HEK293 (cell line): Measurements from ENCODE around the gene AATK.

Source experiments
- GLI4 ChIP-seq: fragments of 450-650 bp; formaldehyde crosslinking; IDR thresholded peaks from 2 replicates; pipeline ENCODE4 v1.5.1; 2016; ENCODE audit warnings: missing biosample characterization, missing genetic modification characterization
- KLF9 ChIP-seq: fragments of 450-650 bp; formaldehyde crosslinking; IDR thresholded peaks from 2 replicates; pipeline ENCODE4 v1.5.1; 2016; ENCODE audit warnings: missing biosample characterization, missing genetic modification characterization, low read depth
- TCF7L2 ChIP-seq: IDR thresholded peaks from 2 replicates; pipeline ENCODE4 v1.6.1; 2011; ENCODE audit warnings: low read depth, mild to moderate bottlenecking, inconsistent platforms, low read length, moderate library complexity, borderline replicate concordance
- ZBTB11 ChIP-seq: fragments of 450-650 bp; formaldehyde crosslinking; conservative IDR thresholded peaks from 2 replicates; pipeline ENCODE4 v1.5.1; 2016; ENCODE audit warnings: low read depth, missing biosample characterization, missing genetic modification characterization
- ZBTB48 ChIP-seq: fragments of 450-650 bp; formaldehyde crosslinking; IDR thresholded peaks from 2 replicates; pipeline ENCODE4 v1.5.1; 2016; ENCODE audit warnings: missing biosample characterization, missing genetic modification characterization
- ZBTB6 ChIP-seq: fragments of 450-650 bp; formaldehyde crosslinking; IDR thresholded peaks from 2 replicates; pipeline ENCODE4 v1.5.1; 2017; ENCODE audit warnings: missing biosample characterization, missing genetic modification characterization
- ZFHX2 ChIP-seq: fragments of 450-650 bp; formaldehyde crosslinking; conservative IDR thresholded peaks from 2 replicates; pipeline ENCODE4 v1.5.1; 2016; ENCODE audit warnings: missing biosample characterization, missing genetic modification characterization
- ZFP3 ChIP-seq: fragments of 450-650 bp; formaldehyde crosslinking; IDR thresholded peaks from 2 replicates; pipeline ENCODE4 v1.5.1; 2016; ENCODE audit warnings: low read depth, missing biosample characterization, missing genetic modification characterization
- ZNF157 ChIP-seq: fragments of 450-650 bp; formaldehyde crosslinking; IDR thresholded peaks from 2 replicates; pipeline ENCODE4 v1.5.1; 2016; ENCODE audit warnings: missing biosample characterization, missing genetic modification characterization
- ZNF24 ChIP-seq: fragments of 450-650 bp; formaldehyde crosslinking; IDR thresholded peaks from 2 replicates; pipeline ENCODE4 v1.5.1; 2016; ENCODE audit warnings: missing biosample characterization, missing genetic modification characterization
- ZNF274 ChIP-seq, 2 experiments: fragments of 200-500 bp in 1 of 2; fragments of 450-650 bp in 1 of 2; sonication (Bioruptor generic) in 1 of 2; formaldehyde crosslinking in 1 of 2; IDR thresholded peaks; 2 replicates each; pipeline versions ENCODE4 v1.5.1 to v1.6.1; 2014 to 2016; ENCODE audit warnings: borderline replicate concordance in 1 of 2, inconsistent platforms in 1 of 2, low read length in 1 of 2, missing biosample characterization in 1 of 2, missing genetic modification characterization in 1 of 2
- ZNF501 ChIP-seq: fragments of 450-650 bp; formaldehyde crosslinking; IDR thresholded peaks from 2 replicates; pipeline ENCODE4 v1.5.1; 2016; ENCODE audit warnings: missing biosample characterization, missing genetic modification characterization
- ZNF510 ChIP-seq: fragments of 450-650 bp; formaldehyde crosslinking; IDR thresholded peaks from 2 replicates; pipeline ENCODE4 v1.5.1; 2018; ENCODE audit warnings: mild to moderate bottlenecking, missing genetic modification characterization, missing biosample characterization; ENCODE audit not compliant: insufficient replicate concordance
- ZNF514 ChIP-seq: fragments of 450-650 bp; formaldehyde crosslinking; IDR thresholded peaks from 2 replicates; pipeline ENCODE4 v1.5.1; 2016; ENCODE audit warnings: missing biosample characterization, missing genetic modification characterization
- ZNF529 ChIP-seq: fragments of 450-650 bp; formaldehyde crosslinking; IDR thresholded peaks from 2 replicates; pipeline ENCODE4 v1.5.1; 2017; ENCODE audit warnings: missing genetic modification characterization, missing biosample characterization; ENCODE audit not compliant: insufficient replicate concordance
- ZNF629 ChIP-seq: fragments of 450-650 bp; formaldehyde crosslinking; IDR thresholded peaks from 2 replicates; pipeline ENCODE4 v1.5.1; 2017; ENCODE audit warnings: missing biosample characterization, missing genetic modification characterization
- ZNF76 ChIP-seq: fragments of 450-650 bp; formaldehyde crosslinking; IDR thresholded peaks from 2 replicates; pipeline ENCODE4; 2016; ENCODE audit warnings: low read depth, missing biosample characterization, missing genetic modification characterization, borderline replicate concordance
- ZNF843 ChIP-seq: fragments of 450-650 bp; formaldehyde crosslinking; IDR thresholded peaks from 2 replicates; pipeline ENCODE4 v1.5.1; 2016; ENCODE audit warnings: missing biosample characterization, missing genetic modification characterization
- ZXDB ChIP-seq: fragments of 450-650 bp; formaldehyde crosslinking; IDR thresholded peaks from 2 replicates; pipeline ENCODE4 v1.5.1; 2016; ENCODE audit warnings: missing biosample characterization, missing genetic modification characterization
- TF ChIP-seq, protein P1 (sequence below): fragments of 450-650 bp; formaldehyde crosslinking; IDR thresholded peaks from 2 replicates; pipeline ENCODE4 v1.5.1; 2016; ENCODE audit warnings: missing biosample characterization, missing genetic modification characterization
- TF ChIP-seq, protein P2 (sequence below): sonication (generic); formaldehyde crosslinking; IDR thresholded peaks from 2 replicates; pipeline ENCODE4 v1.8.1; 2022; ENCODE audit warnings: mild to moderate bottlenecking, moderate library complexity, missing genetic modification reagents
- TF ChIP-seq, protein P3 (sequence below): fragments of 450-650 bp; formaldehyde crosslinking; IDR thresholded peaks from 2 replicates; pipeline ENCODE4 v1.5.1; 2016; ENCODE audit warnings: missing biosample characterization, missing genetic modification characterization
- TF ChIP-seq, protein P4 (sequence below): fragments of 450-650 bp; formaldehyde crosslinking; IDR thresholded peaks from 2 replicates; pipeline ENCODE4 v1.5.1; 2016; ENCODE audit warnings: missing biosample characterization, missing genetic modification characterization
- TF ChIP-seq, protein P5 (sequence below): fragments of 450-650 bp; formaldehyde crosslinking; IDR thresholded peaks from 2 replicates; pipeline ENCODE4 v1.5.1; 2016; ENCODE audit warnings: missing biosample characterization, missing genetic modification characterization

Gene AATK

DNA sequence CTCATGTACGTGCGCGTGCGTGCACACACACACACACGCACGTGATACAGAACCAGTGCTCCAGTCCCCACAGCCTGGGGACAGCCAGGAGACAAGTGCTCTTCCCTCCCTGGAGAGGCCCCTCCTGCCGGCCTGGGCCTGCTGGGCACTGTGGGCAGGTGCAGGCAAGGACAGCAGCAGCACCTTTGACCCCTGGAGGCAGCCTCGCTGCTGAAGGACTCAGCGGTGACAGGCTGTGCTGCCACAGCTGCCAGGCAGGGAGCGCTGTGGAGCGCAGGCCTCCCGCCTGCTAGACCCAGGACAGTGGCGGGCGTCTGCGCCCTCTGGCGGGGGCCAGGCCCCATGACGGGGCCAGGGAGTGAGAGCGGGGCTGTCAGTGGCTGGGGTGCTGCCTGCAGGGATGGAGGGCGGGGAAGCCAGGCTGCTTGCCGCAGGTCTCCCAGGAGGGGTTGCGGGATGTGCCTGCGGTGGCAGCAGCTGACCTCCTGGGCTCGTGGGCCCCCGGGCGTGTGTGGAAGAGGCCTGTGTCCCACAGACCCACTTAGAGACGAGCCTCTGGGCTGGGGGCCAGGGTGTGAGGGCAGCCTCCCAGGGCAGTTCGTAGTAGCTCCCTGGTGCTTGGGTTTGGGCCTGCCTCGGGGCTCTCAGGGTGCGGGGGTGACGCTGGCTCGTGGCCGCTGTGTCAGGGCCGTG lies 64.3 kb downstream of the AATK start (continued):
- TF ChIP-seq ZNF274 (IDR thresholded peaks at IDR 0.05; ENCODE audit: low read length) (no peak), ZNF274 (tag by site-specific recombination; IDR thresholded peaks at IDR 0.05; ENCODE audit: borderline replicate concordance) (no peak), ZBTB48 (peak; percentile 26; the same call in 1 of the 2 replicates), GLI4 (tag by site-specific recombination) (no peak), ZXDB (no peak), ZBTB11 (tag by site-specific recombination) (no peak), ZFHX2 (tag by site-specific recombination) (0 out of 2 replicates have a peak, but pooled peaks have one; percentile 23), ZNF629 (peak; percentile 18; the same call in 1 of the 2 replicates), ZFP3 (tag by site-specific recombination) (no peak), ZNF24 (tag by site-specific recombination) (no peak), ZBTB6 (no peak), ZNF76 (tag by site-specific recombination) (peak; percentile 46; the same call in 1 of the 2 replicates), ZNF843 (no peak), ZNF514 (no peak), KLF9 (tag by site-specific recombination) (0 out of 2 replicates have a peak, but pooled peaks have one; percentile 27), ZNF510 (tag by site-specific recombination) (no peak), TCF7L2 (no peak), ZNF157 (tag by site-specific recombination) (no peak), ZNF529 (tag by site-specific recombination) (no peak), ZNF501 (tag by site-specific recombination) (no peak)
- TF ChIP-seq, protein P1, sequence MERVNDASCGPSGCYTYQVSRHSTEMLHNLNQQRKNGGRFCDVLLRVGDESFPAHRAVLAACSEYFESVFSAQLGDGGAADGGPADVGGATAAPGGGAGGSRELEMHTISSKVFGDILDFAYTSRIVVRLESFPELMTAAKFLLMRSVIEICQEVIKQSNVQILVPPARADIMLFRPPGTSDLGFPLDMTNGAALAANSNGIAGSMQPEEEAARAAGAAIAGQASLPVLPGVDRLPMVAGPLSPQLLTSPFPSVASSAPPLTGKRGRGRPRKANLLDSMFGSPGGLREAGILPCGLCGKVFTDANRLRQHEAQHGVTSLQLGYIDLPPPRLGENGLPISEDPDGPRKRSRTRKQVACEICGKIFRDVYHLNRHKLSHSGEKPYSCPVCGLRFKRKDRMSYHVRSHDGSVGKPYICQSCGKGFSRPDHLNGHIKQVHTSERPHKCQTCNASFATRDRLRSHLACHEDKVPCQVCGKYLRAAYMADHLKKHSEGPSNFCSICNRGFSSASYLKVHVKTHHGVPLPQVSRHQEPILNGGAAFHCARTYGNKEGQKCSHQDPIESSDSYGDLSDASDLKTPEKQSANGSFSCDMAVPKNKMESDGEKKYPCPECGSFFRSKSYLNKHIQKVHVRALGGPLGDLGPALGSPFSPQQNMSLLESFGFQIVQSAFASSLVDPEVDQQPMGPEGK (tag by site-specific recombination), result peak; percentile 81
- TF ChIP-seq, protein P2, sequence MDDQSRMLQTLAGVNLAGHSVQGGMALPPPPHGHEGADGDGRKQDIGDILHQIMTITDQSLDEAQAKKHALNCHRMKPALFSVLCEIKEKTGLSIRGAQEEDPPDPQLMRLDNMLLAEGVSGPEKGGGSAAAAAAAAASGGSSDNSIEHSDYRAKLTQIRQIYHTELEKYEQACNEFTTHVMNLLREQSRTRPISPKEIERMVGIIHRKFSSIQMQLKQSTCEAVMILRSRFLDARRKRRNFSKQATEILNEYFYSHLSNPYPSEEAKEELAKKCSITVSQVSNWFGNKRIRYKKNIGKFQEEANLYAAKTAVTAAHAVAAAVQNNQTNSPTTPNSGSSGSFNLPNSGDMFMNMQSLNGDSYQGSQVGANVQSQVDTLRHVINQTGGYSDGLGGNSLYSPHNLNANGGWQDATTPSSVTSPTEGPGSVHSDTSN (CRISPR knock-in tag), result peak; percentile 72; the same call in 1 of the 2 replicates
- TF ChIP-seq, protein P3, sequence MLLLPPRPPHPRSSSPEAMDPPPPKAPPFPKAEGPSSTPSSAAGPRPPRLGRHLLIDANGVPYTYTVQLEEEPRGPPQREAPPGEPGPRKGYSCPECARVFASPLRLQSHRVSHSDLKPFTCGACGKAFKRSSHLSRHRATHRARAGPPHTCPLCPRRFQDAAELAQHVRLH (tag by site-specific recombination), result no peak
- TF ChIP-seq, protein P4, sequence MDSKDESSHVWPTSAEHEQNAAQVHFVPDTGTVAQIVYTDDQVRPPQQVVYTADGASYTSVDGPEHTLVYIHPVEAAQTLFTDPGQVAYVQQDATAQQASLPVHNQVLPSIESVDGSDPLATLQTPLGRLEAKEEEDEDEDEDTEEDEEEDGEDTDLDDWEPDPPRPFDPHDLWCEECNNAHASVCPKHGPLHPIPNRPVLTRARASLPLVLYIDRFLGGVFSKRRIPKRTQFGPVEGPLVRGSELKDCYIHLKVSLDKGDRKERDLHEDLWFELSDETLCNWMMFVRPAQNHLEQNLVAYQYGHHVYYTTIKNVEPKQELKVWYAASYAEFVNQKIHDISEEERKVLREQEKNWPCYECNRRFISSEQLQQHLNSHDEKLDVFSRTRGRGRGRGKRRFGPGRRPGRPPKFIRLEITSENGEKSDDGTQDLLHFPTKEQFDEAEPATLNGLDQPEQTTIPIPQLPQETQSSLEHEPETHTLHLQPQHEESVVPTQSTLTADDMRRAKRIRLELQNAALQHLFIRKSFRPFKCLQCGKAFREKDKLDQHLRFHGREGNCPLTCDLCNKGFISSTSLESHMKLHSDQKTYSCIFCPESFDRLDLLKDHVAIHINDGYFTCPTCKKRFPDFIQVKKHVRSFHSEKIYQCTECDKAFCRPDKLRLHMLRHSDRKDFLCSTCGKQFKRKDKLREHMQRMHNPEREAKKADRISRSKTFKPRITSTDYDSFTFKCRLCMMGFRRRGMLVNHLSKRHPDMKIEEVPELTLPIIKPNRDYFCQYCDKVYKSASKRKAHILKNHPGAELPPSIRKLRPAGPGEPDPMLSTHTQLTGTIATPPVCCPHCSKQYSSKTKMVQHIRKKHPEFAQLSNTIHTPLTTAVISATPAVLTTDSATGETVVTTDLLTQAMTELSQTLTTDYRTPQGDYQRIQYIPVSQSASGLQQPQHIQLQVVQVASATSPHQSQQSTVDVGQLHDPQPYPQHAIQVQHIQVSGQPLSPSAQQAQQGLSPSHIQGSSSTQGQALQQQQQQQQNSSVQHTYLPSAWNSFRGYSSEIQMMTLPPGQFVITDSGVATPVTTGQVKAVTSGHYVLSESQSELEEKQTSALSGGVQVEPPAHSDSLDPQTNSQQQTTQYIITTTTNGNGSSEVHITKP (tag by site-specific recombination), result no peak
- TF ChIP-seq, protein P5, sequence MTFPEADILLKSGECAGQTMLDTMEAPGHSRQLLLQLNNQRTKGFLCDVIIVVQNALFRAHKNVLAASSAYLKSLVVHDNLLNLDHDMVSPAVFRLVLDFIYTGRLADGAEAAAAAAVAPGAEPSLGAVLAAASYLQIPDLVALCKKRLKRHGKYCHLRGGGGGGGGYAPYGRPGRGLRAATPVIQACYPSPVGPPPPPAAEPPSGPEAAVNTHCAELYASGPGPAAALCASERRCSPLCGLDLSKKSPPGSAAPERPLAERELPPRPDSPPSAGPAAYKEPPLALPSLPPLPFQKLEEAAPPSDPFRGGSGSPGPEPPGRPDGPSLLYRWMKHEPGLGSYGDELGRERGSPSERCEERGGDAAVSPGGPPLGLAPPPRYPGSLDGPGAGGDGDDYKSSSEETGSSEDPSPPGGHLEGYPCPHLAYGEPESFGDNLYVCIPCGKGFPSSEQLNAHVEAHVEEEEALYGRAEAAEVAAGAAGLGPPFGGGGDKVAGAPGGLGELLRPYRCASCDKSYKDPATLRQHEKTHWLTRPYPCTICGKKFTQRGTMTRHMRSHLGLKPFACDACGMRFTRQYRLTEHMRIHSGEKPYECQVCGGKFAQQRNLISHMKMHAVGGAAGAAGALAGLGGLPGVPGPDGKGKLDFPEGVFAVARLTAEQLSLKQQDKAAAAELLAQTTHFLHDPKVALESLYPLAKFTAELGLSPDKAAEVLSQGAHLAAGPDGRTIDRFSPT (tag by site-specific recombination), result no peak
